GM19468 (cell line): ENCODE data around the gene SH2D6.
A peak's percentile ranks its signal among the peaks of the same experiment; 100 is the strongest.
"Not testable (repeated sequence)": the region's sequence is repeated elsewhere in the genome, so short reads cannot be mapped to it uniquely, and the experiment has no call there.

Experiments
- ATAC-seq: cut with Tn5 transposase; IDR thresholded peaks from one replicate; pipeline ENCODE4 v1.9.1; 2021; ENCODE audit warnings: mild to moderate bottlenecking, moderate library complexity, moderate number of reproducible peaks; ENCODE audit not compliant: unreplicated experiment; ENCODE audit errors: extremely low read depth

The SH2D6 gene

DNA sequence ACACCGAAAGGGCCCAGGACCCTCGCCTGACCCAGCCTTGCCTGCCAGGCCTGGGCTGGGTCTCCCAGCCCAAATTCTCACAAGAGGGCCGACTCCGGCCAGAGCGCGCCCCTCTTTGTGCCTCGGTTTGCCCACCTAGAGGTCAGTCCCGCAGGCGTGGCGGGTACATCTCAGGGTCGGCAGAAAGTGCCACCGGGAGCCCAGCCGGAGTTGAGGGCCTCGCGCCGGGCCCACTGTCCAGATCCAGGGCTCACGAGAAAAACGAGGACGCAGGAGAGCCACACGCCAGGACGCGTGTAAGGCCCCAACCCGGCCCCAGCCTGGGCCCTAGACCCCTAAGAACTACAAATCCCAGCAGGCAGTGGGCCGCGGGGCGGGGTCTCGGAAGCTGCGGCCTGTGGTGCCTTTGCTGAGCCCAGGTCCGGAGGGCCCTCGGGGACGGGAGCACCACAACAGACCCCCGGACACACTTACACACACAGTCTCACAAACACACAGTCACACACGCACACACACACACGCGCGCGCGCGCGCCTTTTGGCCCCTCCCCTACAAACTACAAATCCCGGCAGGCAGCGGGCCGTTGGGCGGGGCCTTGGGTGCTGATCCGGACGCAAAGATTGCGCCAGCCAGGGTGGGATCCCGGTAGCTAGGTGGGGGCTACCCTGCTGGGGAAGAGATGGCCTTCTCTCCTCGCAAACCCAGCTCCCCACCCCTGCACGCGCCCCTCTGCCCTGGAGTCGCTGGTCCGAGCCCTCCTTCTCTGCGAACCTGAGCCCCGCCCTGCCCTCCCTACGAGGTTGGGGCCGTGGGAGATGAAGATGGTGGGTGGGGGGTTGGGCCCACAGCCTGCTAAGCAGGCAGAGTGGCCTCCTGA is at the start of gene SH2D6:
Gene SH2D6 (plus strand): TSS at position 583 of the 877 bp plus-strand sequence. CDS start 10,752 bp downstream, outside the sequence.
- peak; percentile 30 for ATAC-seq

DNA sequence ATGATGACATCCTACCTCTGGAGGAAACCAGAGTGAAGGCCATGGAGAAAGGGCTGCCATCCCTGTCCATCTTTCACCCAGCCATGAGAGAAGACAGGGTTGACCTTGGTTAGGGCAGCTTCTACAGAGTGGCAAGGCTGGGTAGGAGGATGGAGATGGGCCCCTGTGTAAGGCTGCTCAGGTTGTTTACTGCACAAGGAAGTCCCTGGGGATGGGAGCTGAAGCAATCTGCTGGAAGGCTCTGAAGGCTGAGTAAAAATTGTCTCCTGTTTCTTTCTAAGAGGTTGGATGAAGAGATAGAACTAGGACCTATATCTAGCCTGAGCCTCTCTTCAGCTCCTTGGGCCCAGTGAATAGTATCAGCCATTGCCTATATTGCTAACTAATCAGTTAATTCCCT is 49.6 kb upstream of the SH2D6 start:
- no peak for ATAC-seq

DNA sequence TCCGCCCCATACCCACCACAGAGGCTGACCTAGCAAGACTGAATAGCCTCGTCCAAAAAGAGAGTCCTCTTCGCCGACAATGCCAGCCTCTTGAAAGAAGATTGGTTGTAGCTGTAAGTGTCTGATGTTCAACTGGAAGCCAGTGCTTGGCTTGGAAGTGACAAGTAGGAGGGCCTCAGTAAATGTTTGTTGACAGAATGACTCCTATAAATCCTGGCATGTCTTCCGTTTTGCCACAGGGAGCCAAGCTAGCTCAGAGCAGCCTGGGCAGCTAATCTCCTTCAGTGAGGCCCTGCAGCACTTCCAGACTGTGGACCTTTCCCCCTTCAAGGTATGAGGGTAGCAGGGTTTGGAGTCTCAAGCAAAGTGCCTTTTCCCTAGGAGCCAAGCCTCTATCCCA is 49.0 kb upstream of the SH2D6 start:
- ATAC-seq = no peak

DNA sequence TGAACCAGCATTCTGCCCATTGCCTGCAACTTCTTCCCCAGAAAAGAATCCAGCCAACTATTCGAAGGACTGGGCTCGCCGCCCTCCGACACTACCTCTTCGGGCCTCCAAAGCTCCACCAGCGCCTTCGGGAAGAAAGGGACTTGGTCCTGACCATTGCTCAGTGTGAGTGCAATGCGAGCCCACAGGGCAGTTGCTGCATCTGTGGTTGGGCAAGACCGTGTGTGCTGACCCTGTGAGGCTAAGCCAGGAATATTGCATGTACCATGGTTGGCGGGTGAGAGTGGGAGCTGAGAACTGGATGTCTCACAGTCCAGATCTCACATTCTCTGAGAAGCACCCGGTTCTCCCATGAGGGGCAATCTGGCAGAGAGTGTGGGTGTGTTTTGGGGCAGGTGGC is 47.5 kb upstream of the SH2D6 start:
- ATAC-seq = no peak

DNA sequence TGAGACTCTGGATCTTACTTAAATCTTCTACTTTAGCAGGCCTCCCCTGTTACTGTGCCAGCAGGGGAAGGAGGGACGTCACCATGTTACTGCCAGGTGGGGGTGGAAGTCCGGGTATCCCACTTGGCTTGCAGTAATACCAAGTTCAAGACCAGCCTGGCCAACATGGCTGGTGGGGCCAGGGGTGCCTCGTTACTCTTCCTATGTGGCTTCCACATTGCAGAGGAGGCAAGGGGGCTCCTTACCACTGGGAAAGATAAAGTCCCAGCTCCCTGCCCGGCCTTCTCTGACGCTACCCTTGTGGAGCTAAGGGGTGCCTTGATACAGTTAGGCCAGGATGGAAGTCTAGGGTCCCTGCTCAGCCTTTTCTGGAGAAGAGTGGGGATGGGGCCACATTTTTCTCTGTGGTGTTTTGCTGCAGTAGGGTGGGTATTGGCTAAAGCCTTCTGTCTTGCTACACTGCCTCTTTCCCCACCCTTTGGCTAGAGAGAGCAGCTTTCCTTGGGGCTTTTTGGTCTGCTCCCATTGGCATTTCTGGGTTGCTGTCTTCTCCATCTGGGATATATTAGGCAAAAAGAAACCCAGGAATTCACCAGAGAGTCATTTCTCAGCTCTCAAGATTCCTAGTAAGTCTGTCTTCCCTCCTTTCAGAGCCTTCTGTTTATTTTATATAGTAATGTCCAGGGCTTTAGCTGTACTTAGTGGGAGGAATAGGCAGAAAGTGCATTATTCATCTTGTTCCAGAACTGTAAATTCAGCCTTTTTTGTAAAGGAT is 42.0 kb upstream of the SH2D6 start:
- ATAC-seq = no peak

DNA sequence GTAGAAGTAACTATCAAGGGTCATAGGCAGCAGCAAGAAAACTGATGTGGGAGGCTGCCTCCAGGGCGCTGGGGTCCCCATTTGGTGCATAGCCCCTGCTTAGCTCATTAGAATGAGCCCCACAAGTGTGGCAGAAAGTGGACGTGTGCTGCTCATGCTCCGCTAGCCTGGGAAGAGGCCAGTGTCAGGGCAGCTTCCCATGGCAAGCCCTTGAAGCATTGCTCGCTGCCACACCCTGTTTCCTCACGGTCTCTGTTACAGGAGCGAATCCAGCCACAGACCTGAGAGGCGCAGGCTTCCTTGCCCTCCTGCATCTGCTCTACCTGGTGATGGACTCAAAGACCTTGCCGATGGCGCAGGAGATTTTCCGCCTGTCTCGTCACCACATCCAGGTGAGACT is 41.4 kb upstream of the SH2D6 start:
- no peak for ATAC-seq

DNA sequence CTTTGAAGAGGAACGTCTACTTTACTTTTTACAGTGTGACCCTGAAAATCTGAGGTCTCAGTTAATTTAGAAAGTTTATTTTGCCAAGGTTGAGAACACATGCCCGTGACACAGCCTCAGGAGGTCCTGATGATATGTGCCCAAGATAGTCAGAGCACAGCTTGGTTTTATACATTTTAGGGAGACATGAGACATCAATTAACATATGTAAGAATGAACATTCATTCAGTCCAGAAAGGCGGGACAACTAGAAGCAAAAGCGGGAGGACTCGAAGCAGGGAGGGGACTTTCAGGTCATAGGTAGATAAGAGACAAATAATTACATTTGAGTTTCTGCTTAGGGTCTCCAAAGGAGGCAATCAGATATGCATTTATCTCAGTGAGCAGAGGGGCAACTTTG is 40.3 kb upstream of the SH2D6 start:
- no peak for ATAC-seq

DNA sequence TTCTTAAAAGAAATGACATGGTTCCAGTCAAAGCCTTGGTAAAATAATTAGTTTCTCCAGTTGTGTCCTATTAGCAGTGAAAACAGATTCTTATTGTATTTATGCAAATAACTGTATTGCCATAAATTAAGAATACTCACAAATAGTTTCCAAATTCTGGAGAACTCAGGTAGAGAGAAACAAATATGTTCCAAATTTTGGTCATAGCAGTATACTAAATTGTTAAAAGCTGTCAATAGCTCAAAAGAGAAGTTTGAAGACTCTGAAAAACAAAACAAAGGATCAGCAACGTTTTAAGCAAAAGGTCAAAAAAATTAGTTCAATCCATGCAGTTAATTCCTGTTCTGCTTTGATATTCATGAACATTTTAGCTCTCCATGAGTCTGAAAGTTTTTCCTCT is 38.5 kb upstream of the SH2D6 start:
- ATAC-seq = no peak

DNA sequence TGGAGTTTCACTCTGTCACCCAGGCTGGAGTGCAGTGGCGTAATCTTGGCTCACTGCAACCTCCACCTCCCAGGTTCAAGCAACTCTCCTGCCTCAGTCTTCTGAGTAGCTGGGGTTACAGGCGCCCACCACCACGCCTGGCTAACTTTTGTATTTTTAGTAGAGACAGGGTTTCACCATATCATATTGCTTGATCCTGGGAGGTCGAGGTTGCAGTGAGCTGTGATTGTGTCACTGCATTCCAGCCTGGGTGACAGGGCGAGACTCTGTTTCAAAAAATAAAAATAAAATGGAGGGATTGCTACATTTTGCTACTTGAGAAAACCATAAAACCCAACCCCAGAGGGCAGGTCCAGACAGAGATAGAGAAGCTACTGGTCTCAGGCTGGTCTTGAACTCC is 35.4 kb upstream of the SH2D6 start:
- not testable (repeated sequence) for ATAC-seq

DNA sequence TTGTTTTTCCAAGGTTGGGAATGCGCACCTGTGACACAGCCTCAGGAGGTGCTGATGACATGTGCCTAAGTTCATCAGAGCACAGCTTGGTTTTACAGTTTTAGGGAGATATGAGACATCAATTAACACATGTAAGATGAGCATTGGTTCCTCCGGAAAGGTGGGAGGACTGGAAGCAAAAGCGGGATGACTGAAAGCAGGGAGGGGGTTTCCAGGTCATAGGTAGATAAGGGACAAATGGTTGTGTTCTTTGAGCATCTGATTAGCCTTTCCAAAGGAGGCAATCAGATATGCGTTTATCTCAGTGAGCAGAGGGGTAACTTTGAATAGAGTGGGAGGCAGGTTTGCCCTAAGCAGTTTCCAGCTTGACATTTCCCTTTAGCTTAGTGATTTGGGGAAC is 34.7 kb upstream of the SH2D6 start:
- no peak for ATAC-seq

DNA sequence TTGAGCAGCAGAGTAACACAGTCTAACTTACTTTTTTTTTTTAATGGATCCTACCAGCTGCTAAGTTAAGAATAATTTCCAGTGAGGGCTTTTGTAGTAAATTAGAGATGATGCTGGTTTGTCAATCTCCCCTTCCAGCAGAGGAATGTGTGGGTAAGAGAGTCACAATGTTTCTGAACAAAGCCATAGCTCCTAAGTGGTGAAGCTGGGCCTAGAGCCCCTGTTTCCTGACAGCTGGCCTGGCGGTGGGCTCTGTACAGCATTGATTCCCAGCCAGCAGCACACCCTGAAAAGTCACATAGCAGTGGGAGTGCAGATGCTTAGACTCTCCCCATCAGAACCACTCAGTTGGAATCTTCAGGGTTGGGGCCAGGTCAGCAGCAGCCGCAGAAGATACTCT is 32.8 kb upstream of the SH2D6 start:
- ATAC-seq = no peak

DNA sequence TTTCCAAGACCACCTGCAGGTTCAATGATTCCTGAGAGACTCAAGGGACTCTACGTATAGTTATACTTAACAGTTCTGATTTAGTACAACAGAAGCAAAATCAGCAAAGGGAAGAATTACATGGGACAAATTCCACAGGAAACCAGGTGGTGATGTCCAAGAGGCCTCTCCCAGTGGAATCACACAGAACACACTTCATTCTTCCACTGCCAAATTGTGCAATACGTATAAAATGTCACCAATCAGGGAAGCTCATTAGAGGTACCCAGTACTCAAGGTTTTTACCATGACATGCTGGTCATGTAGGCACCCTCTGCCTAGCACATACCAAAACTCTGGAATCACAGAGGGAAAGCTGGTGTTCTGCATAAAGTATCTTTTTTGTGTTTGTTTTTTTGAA is 30.8 kb upstream of the SH2D6 start:
- ATAC-seq = no peak

DNA sequence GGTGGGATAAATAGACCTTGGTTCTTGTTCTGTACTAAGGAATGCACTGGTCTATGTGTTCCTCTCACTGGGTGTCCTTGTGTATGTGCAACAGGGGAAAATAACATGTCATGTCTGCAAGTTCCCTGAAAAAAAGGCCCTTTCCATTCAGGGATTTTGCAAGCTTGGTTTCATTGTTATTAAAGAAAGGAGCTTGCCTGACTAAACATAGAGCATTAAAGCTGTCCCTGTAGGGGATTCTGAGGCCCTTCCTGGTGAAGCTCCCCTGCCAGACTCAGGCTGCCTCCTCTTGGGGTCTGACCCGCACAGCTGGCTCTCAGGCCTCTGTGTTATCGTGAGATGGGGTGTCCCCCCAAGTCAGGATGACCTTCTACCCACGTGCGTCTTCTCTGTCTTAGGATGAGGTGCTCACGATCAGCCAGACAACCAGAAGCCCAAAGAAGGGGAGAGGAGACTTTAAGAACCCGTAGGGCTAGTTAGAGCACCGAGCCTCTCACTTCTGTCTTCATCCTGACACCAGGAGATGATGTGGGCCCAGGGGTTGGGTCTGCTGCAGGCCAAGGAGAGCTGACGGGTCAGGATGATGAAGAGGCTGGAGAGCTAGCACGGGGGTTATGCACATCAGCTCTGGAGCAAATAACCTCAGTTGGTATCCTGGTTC is 29.5 kb upstream of the SH2D6 start:
- ATAC-seq = no peak

DNA sequence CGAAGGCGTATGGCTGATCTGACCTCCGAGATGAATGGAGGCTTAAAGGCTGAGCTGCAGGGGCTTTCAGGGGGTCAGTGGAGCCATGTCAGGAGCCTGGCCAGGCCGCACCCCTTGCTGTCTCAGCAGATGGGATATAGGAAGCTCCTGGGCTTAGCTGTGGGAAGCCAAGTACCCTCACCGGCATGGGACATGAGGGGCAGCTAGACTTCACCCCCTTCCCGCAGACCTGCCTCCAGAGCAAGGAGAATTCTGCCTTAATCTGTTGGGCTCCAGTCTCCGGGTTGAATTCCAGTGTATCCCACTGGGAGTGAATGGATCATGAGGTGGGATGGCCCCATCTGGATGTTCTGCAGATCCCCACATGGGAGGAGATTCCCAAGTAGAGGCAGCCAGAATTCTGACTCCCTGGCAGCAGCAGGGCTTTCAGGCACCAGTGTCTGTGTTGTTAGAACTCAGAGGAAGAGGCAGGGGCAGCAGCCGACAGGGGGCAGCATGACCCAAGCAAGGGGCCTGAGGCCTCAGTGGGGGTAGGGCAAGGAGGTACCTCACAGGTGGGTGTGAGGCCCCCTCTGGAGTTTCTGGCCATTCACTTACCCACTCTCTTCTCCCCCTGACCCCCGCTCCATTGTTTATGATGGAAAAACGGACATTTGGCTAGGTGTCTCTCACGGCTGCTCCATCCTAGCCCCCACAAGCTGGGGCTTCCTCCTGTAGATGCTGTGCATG is 27.4 kb upstream of the SH2D6 start:
- ATAC-seq = no peak

DNA sequence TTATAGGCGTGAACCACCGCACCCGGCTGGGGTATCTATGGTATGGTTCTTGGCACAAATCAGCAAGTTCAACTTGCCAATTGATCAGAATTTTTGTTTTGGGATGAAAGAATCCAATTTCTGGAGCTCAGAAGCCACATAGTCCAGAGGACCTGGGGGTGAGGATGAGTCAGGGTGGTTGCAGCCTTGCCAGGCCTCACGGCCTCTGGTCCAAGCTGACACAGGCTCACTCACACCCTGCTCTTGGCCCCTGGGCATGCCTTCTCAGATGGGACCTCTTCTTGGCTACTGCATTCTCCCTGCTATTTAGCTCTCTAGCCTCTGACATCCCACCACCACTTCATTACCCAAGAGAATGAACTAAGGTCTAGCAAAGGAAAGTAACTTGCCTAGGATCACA is 24.7 kb upstream of the SH2D6 start:
- ATAC-seq = no peak

DNA sequence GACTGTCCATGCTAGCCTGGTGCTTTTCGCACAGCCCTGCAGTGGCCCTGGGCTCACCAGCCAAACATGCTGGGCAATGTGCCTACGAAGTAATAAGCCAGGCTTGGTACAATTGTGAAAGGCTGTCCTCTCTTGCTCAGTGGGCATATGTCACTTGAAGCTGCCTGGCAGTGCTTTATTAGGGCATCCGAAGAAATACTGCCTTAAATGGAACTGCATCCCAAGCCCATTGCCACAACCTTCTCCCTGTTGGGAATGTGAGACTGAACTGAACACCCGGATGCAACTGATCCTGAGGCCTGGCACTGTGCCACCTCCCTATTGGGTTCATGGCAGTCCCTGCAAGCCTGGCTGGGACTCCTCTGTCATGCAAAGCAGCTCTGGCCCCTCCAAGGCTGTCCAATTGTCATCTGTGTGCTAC is 24.2 kb upstream of the SH2D6 start:
- ATAC-seq = no peak

DNA sequence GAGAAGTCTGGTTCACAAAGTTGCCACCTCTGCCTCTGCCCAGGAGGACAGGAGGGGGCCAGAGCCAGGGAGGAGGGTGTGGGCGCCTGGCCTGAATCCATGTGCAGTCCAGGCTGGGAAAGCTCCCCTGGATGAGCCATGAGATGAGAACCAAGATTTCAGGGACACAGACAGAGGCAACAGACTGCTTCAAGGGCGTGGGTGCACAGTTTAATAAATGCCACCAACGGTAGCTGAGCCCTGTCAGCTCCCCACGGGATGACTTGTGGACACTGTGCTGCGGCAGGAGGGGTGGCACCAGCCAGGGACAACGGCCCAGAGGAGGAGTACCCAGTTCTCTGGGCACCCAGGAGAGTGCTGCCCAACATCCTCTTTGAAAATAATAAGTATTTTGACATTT is 23.5 kb upstream of the SH2D6 start:
- ATAC-seq = no peak

DNA sequence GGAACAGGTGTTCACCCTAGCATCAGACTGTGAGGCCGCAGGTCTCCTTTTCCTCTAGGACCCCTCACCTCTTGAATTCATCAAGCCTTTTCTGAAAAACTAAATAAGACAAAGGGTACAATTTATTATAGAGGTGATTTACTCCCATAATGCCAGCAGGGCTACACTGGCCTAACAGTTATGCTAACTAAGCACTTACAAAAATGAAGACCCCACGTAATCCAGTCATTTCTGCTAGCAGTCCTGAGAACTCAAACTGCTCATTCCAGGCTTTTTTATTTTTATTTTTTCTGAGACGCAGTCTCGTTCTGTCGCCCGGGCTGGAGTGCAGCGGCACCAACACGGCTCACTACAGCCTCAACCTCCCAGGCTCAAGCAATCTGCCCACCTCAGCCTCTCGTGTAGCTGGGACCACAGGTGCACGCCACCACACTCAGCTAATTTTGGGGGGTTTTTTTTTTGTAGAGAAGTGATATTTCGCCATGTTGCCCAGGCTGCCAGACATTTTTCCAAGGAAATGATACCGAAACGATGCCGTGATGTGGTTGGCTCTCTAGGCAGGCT is 22.5 kb upstream of the SH2D6 start:
- ATAC-seq = no peak

DNA sequence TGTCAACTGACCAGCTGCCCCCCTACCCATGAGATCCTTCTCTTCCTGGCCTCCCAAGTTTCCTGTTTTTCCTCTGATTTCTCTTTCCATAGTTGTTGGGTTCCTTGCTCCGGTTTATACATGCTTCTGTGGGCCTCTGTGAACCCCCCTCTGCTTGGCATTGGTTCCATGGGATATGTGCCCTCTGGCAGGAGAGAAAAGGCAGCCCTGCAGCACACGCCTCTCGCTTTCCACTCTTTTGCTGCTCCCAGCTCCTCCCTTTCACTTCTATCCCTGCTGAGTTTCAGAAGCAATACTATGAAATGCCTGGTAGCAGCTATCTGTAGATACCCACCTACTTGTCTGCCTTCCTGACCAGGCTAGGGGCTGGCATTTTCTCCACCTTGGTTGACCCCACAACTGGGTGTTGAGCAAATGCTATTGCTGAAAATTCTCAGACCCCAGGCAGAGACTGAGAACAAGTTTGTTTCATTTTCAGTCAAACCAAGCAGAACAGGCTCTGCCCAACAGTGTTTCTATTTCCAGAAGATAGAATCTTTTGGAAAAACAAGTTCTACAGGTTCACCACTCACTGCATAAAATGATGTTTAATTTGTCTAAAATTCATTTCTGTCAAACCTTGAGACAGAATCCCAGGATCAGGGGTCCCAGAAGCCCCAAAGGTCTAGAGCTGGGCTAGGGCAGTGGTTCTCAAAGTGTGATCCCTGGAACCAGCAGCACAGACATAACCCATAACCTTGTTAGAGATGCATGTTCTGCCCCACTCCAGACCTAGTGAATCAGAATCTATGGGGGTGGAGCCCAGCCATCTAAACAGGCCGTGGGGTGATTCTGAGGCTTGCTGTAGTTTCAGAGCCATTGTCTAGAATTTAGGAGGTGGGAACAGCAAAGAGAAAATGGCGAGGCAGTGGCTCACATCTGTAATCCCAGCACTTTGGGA is 21.7 kb upstream of the SH2D6 start:
- no peak for ATAC-seq
